ENCODE data around the gene KRT26.
"Not testable (repeated sequence)": the region's sequence is repeated elsewhere in the genome, so short reads cannot be mapped to it uniquely, and the experiment has no call there.

Gene KRT26

DNA sequence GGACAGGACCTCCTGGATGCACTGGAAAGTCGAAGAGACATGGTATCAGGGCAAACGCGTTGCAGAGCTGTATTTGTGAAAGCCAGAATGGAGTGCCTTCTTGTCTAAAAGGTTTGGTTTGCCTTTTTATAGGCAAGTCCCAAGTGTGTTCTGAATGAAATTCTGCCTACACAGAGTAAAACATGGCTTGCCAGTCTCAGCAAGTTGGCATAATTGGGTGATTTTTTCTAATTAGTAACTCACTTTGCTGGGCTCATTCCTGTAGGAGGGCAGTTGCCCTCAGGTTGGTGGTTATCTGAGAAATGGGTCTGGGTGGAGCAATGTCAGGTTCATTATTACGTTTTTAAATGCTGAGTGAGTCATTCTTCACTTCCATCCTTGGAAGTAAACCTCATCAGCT, 16.8 kb downstream of the KRT26 start, which contains the start of gene KRT25:
TSS of gene KRT25 (minus strand) at position 101 of the 400 bp plus-strand sequence. CDS start at position 41, 60 bp downstream.
- Mint-ChIP-seq H3K36me3 (ENCODE audit: low read depth) (no peaks in the 10 kb centered on the region), H3K9me3 (peaks cover 30% of the 10 kb centered on the region), H3K4me3 (no peak within 1 kb of the TSS), H3K27ac (no peak within 1 kb of the TSS), H3K27me3 (ENCODE audit: low read depth, poor library complexity) (peaks cover 27% of the 10 kb centered on the region), H3K4me1 (no peaks in the 10 kb centered on the region)
- DNase-seq = no peak
- TF ChIP-seq, protein P1, sequence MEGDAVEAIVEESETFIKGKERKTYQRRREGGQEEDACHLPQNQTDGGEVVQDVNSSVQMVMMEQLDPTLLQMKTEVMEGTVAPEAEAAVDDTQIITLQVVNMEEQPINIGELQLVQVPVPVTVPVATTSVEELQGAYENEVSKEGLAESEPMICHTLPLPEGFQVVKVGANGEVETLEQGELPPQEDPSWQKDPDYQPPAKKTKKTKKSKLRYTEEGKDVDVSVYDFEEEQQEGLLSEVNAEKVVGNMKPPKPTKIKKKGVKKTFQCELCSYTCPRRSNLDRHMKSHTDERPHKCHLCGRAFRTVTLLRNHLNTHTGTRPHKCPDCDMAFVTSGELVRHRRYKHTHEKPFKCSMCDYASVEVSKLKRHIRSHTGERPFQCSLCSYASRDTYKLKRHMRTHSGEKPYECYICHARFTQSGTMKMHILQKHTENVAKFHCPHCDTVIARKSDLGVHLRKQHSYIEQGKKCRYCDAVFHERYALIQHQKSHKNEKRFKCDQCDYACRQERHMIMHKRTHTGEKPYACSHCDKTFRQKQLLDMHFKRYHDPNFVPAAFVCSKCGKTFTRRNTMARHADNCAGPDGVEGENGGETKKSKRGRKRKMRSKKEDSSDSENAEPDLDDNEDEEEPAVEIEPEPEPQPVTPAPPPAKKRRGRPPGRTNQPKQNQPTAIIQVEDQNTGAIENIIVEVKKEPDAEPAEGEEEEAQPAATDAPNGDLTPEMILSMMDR (IDR thresholded peaks at IDR 0.05) = no peak

DNA sequence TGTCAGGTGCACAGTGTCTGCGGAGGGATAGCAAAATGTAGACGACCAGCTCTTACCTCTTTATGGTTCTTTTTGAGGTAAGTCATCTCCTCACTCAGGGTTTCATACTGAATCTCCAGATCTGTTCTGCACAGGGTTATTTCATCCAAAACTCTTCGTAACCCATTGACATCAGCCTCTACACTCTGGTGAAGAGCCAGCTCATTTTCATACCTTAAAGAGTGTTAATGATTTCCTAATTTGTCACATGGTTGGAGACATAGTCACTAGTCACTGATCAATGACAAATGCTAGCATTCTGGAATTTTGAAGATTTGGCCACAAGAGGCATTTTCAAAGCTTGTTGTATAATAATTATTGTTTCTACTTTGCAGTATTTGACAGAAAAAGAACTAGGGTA, 18.2 kb downstream of the KRT26 start:
- H3K27ac Mint-ChIP-seq = no peak overlapping the region
- no peaks in the 10 kb centered on the region for H3K36me3 Mint-ChIP-seq (ENCODE audit: low read depth)
- DNase-seq = no peak
- peaks cover 16% of the 10 kb centered on the region for H3K9me3 Mint-ChIP-seq
- TF ChIP-seq, protein P1 (IDR thresholded peaks at IDR 0.05) = no peak
- no peaks in the 10 kb centered on the region for H3K4me1 Mint-ChIP-seq
- H3K27me3 Mint-ChIP-seq (ENCODE audit: low read depth, poor library complexity) = peaks cover 32% of the 10 kb centered on the region
- no peak overlapping the region for H3K4me3 Mint-ChIP-seq

DNA sequence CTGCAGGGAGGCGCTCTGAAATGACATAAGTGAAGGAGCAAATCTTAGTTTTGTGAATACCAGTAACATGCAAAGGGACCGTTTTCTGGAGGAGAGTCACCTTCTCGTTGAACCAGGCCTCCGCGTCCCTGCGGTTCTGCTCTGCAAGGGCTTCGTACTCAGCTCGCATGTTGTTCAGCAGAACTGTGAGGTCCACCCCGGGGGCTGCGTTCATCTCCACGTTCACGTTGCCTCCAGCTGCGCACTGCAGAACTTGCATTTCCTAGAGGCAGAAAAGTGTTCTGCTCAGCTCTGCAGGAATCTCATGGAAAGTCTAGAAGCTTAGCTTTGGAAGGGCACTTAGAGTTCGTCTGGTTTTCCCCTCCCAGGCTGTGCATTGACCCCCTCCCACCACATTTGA, 20.9 kb downstream of the KRT26 start:
- H3K36me3 Mint-ChIP-seq (ENCODE audit: low read depth) = no peaks in the 10 kb centered on the region
- TF ChIP-seq, protein P1 (IDR thresholded peaks at IDR 0.05) = no peak
- no peaks in the 10 kb centered on the region for H3K9me3 Mint-ChIP-seq
- no peak for DNase-seq
- no peaks in the 10 kb centered on the region for H3K4me1 Mint-ChIP-seq
- no peak overlapping the region for H3K4me3 Mint-ChIP-seq
- H3K27ac Mint-ChIP-seq = peak overlapping the region; percentile 48
- peaks cover 31% of the 10 kb centered on the region for H3K27me3 Mint-ChIP-seq (ENCODE audit: low read depth, poor library complexity)

DNA sequence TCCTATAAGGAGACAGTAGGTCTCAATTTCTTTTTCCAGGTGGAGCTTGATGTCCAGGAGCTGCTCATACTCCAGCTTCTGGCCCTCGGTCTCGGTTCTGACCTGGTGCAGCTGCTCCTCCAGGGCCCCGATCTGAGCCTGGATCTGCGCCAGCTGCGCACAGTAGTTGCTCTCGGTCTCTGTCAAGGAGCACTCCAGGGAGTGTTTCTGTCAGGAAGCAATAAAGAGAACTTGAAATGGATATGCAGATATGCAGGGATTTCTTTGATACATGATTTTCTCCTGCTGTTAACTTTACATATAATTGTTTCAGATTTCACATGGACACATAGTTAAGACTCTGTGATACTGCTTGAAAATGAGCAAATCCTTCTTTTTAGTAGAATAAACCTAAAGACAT, 21.6 kb downstream of the KRT26 start:
- no peak for DNase-seq
- Mint-ChIP-seq H3K27me3 (ENCODE audit: low read depth, poor library complexity) (peaks cover 36% of the 10 kb centered on the region), H3K36me3 (ENCODE audit: low read depth) (no peaks in the 10 kb centered on the region), H3K27ac (no peak overlapping the region), H3K4me3 (no peak overlapping the region), H3K9me3 (no peaks in the 10 kb centered on the region), H3K4me1 (no peaks in the 10 kb centered on the region)
- TF ChIP-seq, protein P1 (IDR thresholded peaks at IDR 0.05) = no peak

DNA sequence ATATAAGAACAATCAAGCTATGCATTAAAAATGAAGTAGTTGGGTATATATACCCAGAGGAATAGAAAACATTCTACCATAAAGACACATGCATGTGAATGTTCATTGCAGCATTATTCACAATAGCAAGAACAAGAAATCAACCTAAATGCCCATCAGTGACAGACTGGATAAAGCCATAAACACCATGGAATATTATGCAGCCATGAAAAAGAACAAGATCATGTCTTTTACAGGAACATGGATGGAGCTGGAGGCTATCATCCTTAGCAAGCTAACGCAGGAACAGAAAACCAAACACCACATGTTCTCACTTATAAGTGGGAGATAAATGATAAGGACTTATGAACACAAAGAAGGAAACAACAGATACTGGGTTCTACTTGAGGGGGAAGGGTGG, 23.3 kb downstream of the KRT26 start:
- not testable (repeated sequence) for H3K4me1 Mint-ChIP-seq; DNase-seq; H3K4me3 Mint-ChIP-seq; H3K9me3 Mint-ChIP-seq; H3K36me3 Mint-ChIP-seq (ENCODE audit: low read depth); H3K27ac Mint-ChIP-seq
- peaks cover 45% of the 10 kb centered on the region for H3K27me3 Mint-ChIP-seq (ENCODE audit: low read depth, poor library complexity)

DNA sequence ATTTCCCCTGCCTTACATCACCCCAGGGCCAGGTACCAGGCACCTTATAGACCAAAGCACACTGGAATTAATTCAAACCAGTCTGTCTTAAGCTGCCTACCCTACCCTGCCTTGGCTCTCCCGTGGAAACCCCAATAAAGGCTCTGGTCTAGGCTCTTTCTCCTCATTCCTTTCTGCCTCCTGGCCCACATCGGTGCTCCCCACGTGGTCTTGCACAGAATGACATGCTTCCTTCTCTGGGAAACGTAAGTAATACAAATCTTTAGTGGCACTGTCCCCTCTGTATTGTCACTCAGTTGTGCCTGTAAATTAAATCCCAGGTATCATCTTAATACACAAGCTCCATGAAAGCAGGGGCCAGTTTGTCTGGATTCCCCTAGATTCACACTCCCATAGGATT, 33.4 kb downstream of the KRT26 start:
- H3K27ac Mint-ChIP-seq = no peak overlapping the region
- peaks cover 17% of the 10 kb centered on the region for H3K9me3 Mint-ChIP-seq
- TF ChIP-seq, protein P1 (IDR thresholded peaks at IDR 0.05) = no peak
- H3K27me3 Mint-ChIP-seq (ENCODE audit: low read depth, poor library complexity) = peaks cover 30% of the 10 kb centered on the region
- H3K4me3 Mint-ChIP-seq = no peak overlapping the region
- H3K4me1 Mint-ChIP-seq = no peaks in the 10 kb centered on the region
- DNase-seq = no peak
- no peaks in the 10 kb centered on the region for H3K36me3 Mint-ChIP-seq (ENCODE audit: low read depth)

Data from nephron progenitor cell (in vitro differentiated cells).